DOHH2 (cell line): ENCODE data around the gene ENPP6.

ENCODE experiments used
- H3F3A ChIP-seq: fragments of 200-600 bp; sonication (generic), shearing (Covaris generic); 2 replicates; pipeline ENCODE4 v1.6.0; 2016; ENCODE audit warnings: antibody characterized with exemption, mild to moderate bottlenecking; ENCODE audit not compliant: control insufficient read depth, insufficient read depth
- H3K27ac ChIP-seq: fragments of 200-600 bp; sonication (generic); 2 replicates; pipeline ENCODE4 v1.5.1; 2014; ENCODE audit warnings: low read depth, mild to moderate bottlenecking, low read length, moderate library complexity
- H3K27me3 ChIP-seq: fragments of 200-600 bp; sonication (generic); 2 replicates; pipeline ENCODE4 v1.6.1; 2014; ENCODE audit warnings: mild to moderate bottlenecking, low read length, mixed read lengths; ENCODE audit not compliant: control insufficient read depth
- H3K36me3 ChIP-seq: fragments of 200-600 bp; sonication (generic); 2 replicates; pipeline ENCODE4 v1.6.1; 2014; ENCODE audit warnings: mild to moderate bottlenecking, low read length, moderate library complexity, mixed read lengths; ENCODE audit not compliant: control insufficient read depth
- H3K4me1 ChIP-seq: fragments of 200-600 bp; sonication (generic); 2 replicates; pipeline ENCODE4 v1.6.1; 2014; ENCODE audit warnings: mild to moderate bottlenecking, low read length, mixed read lengths; ENCODE audit not compliant: control insufficient read depth
- H3K4me2 ChIP-seq: fragments of 200-600 bp; sonication (generic); 2 replicates; pipeline ENCODE4 v1.6.0; 2014; ENCODE audit warnings: mild to moderate bottlenecking, low read length, moderate library complexity
- H3K4me3 ChIP-seq: fragments of 200-600 bp; sonication (generic); 2 replicates; pipeline ENCODE4 v1.5.1; 2014; ENCODE audit warnings: mild to moderate bottlenecking, low read length, mixed read lengths
- H3K79me2 ChIP-seq: fragments of 200-600 bp; sonication (generic); 2 replicates; pipeline ENCODE4 v1.6.1; 2014; ENCODE audit warnings: mild to moderate bottlenecking, low read length, mixed read lengths; ENCODE audit not compliant: control insufficient read depth
- H3K9me2 ChIP-seq: fragments of 200-600 bp; sonication (generic); replicated peaks from 2 replicates; pipeline ENCODE4 v1.6.1; 2014; ENCODE audit warnings: mild to moderate bottlenecking, low read length, mixed read lengths; ENCODE audit not compliant: control insufficient read depth
- H3K9me3 ChIP-seq: fragments of 200-600 bp; sonication (generic); 2 replicates; pipeline ENCODE4 v1.6.1; 2014; ENCODE audit warnings: antibody characterized with exemption, low read length, mixed read lengths; ENCODE audit not compliant: control insufficient read depth, insufficient read depth
- H4K20me1 ChIP-seq: fragments of 200-600 bp; sonication (generic); 2 replicates; pipeline ENCODE4 v1.6.0; 2014; ENCODE audit warnings: low read depth, mild to moderate bottlenecking, antibody characterized with exemption, low read length, moderate library complexity; ENCODE audit not compliant: control insufficient read depth, insufficient read depth
- CTCF ChIP-seq: fragments of 200-600 bp; sonication (generic); IDR thresholded peaks from one replicate; pipeline ENCODE4 v1.5.1; 2014; ENCODE audit warnings: antibody characterized with exemption, mild to moderate bottlenecking, low read depth, low read length; ENCODE audit not compliant: poor library complexity, severe bottlenecking
- EZH2phosphoT487 ChIP-seq: fragments of 200-600 bp; sonication (generic); IDR thresholded peaks from 2 replicates; pipeline ENCODE4 v1.6.1; 2017; ENCODE audit warnings: borderline replicate concordance, mild to moderate bottlenecking, antibody characterized with exemption, low read length, moderate library complexity, mixed read lengths

ENPP6 gene

GRCh38 chr4:184039963-184040383 is 177.7 kb downstream of the ENPP6 start:
- Histone ChIP-seq H3K4me3 (no peak overlapping the region), H3K9me2 (no peaks in the 10 kb centered on the region), H3K27ac (no peak overlapping the region), H4K20me1 (no peaks in the 10 kb centered on the region), H3K27me3 (no peaks in the 10 kb centered on the region), H3K9me3 (no peaks in the 10 kb centered on the region), H3K36me3 (no peaks in the 10 kb centered on the region), H3F3A (no peaks in the 10 kb centered on the region), H3K4me1 (no peaks in the 10 kb centered on the region), H3K79me2 (no peaks in the 10 kb centered on the region), H3K4me2 (no peak overlapping the region)
- TF ChIP-seq CTCF (no peak), EZH2phosphoT487 (no peak)
